ENCODE results near the gene SLC30A4. TPM values are rescaled to one million over a fixed set of nuclear protein-coding genes. Genes with fewer than 3 reads are reported as not detected.

SLC30A4 gene
- total and polyA plus RNA-seq, 2 of the 4 experiments (the other 2 are of a cell fraction) = 2.1 to 5.6 TPM

GRCh38 chr15:45469441-45469840, 53.1 kb downstream of the SLC30A4 start:
- H3K4ac ChIP-seq (ENCODE audit: low read depth, low read length) = no peak overlapping the region
- no peak for TF ChIP-seq CTCF (conservative IDR thresholded peaks at IDR 0.05; ENCODE audit: low read depth, low read length)
- no peak for TF ChIP-seq MAFK (IDR thresholded peaks at IDR 0.05; ENCODE audit: low read depth, low read length)
- TF ChIP-seq POLR2A (IDR thresholded peaks at IDR 0.05; ENCODE audit: low read depth, low read length) = no peak
- no peak for TF ChIP-seq SMC3 (IDR thresholded peaks at IDR 0.05; ENCODE audit: low read depth, low read length)
- H3K18ac ChIP-seq (ENCODE audit: low read depth, low read length) = no peak overlapping the region
- no peak overlapping the region for H2AFZ ChIP-seq (replicated peaks; ENCODE audit: low read length, poor library complexity)
- no peak overlapping the region for H3K23ac ChIP-seq (ENCODE audit: low read depth, low read length)
- H3K79me1 ChIP-seq (ENCODE audit: low read depth in 1 of 2, low read length in 2 of 2) = no peaks in the 10 kb centered on the region
- H2BK20ac ChIP-seq (ENCODE audit: low read depth, low read length) = no peak overlapping the region
- ChIA-PET POLR2A (ENCODE audit: unreplicated experiment) (no interaction called here), CTCF (interaction anchor here (0.6 to 1.3 kb wide), 3 partner anchors 12 to 144 kb away, joined by 3 to 5 read pairs (median 4); no protein-coding TSS in a partner anchor)
- no peaks in the 10 kb centered on the region; the same call in 1 of the 2 replicates for H3K9me1 ChIP-seq (ENCODE audit: insufficient read depth, low read length)
- H3K27ac ChIP-seq (ENCODE audit: insufficient read depth, low read length) = no peak overlapping the region
- in situ Hi-C loops (cut with MboI; ENCODE audit: low sequenced_read_pairs) (no loop called here), intact Hi-C loops (cut with micrococcal nuclease) (no loop called here), dilution Hi-C loops (cut with HindIII; ENCODE audit: low sequenced_read_pairs, unreplicated experiment) (no loop called here)
- no peaks in the 10 kb centered on the region for H3K4me1 ChIP-seq (ENCODE audit: control insufficient read depth, insufficient read depth, low read length)
- H2AK5ac ChIP-seq (ENCODE audit: low read depth, low read length) = no peak overlapping the region
- no peaks in the 10 kb centered on the region for H3K36me3 ChIP-seq (ENCODE audit: control insufficient read depth, insufficient read depth, low read length)
- H3K56ac ChIP-seq (ENCODE audit: extremely low read depth, insufficient read depth, low read length) = no peak overlapping the region
- H3K9ac ChIP-seq (ENCODE audit: low read depth, low read length) = no peak overlapping the region
- H2BK5ac ChIP-seq (ENCODE audit: low read depth, low read length, poor library complexity, severe bottlenecking) = no peak overlapping the region
- H2BK120ac ChIP-seq (ENCODE audit: low read depth, low read length) = no peak overlapping the region
- H3K14ac ChIP-seq (replicated peaks; ENCODE audit: low read depth, low read length) = no peak overlapping the region
- no peak overlapping the region for H4K5ac ChIP-seq (ENCODE audit: low read depth, low read length)
- peaks cover 11% of the 10 kb centered on the region for H3K27me3 ChIP-seq (ENCODE audit: control insufficient read depth, insufficient read depth, low read length)
- no peak overlapping the region for H2AK9ac ChIP-seq (replicated peaks; ENCODE audit: low read depth, low read length, poor library complexity)
- no peaks in the 10 kb centered on the region for H4K20me1 ChIP-seq (ENCODE audit: insufficient read depth, low read length)
- H3K4me3 ChIP-seq (ENCODE audit: insufficient read depth, low read depth, low read length) = no peak overlapping the region
- 36% methylated on average over 7 of the region's 7 CpGs; no CpG with 5 or more reads in 1 of the 2 experiments for WGBS, 2 experiments (ENCODE audit: extremely low coverage in 2 of 2, insufficient read length in 1 of 2)
- H4K8ac ChIP-seq (ENCODE audit: low read depth in 2 of 2, low read length in 2 of 2) = no peak overlapping the region
- no peaks in the 10 kb centered on the region for H3K9me3 ChIP-seq (ENCODE audit: control insufficient read depth, insufficient read depth, low read length)
- no peak for DNase-seq
- H3K4me2 ChIP-seq (ENCODE audit: low read depth, low read length) = no peak overlapping the region
- no peak overlapping the region for H2BK15ac ChIP-seq (ENCODE audit: low read depth, low read length)
- H4K91ac ChIP-seq (ENCODE audit: insufficient read depth, low read depth, low read length) = no peak overlapping the region
- BruUV-seq (replicated peaks) = no TSS peak
- ATAC-seq (ENCODE audit: low read depth) = no peak
